Endothelial cell of umbilical vein (primary cell): ENCODE data around the gene PRKAG2.

Experiments
- CTCF ChIP-seq, 2 donors: IDR thresholded peaks; 1 replicate in 1 of 2; 2 replicates in 1 of 2; pipeline ENCODE4 v1.5.1; 2011; ENCODE audit warnings: low read length in 2 of 2, mild to moderate bottlenecking in 2 of 2, moderate library complexity in 2 of 2, control low read depth in 1 of 2, inconsistent platforms in 1 of 2, low read depth in 1 of 2; ENCODE audit not compliant: insufficient read depth in 1 of 2; ENCODE audit errors: extremely low read depth in 1 of 2
- EZH2 ChIP-seq: IDR thresholded peaks from 2 replicates; pipeline ENCODE4 v1.6.1; 2012; ENCODE audit warnings: borderline replicate concordance, low read depth, mild to moderate bottlenecking, moderate library complexity, low read length, inconsistent platforms; ENCODE audit not compliant: severe bottlenecking
- GATA2 ChIP-seq: IDR thresholded peaks from 2 replicates; pipeline ENCODE4 v1.7.0; 2011; ENCODE audit warnings: low read depth, mild to moderate bottlenecking, moderate library complexity, mixed read lengths, low read length; ENCODE audit not compliant: insufficient read length, insufficient read depth
- JUN ChIP-seq: IDR thresholded peaks from 2 replicates; pipeline ENCODE4 v1.6.1; 2011; ENCODE audit warnings: borderline replicate concordance, low read depth; ENCODE audit not compliant: insufficient read length, insufficient read depth
- MAX ChIP-seq: IDR thresholded peaks from 2 replicates; pipeline ENCODE4 v1.6.1; 2011; ENCODE audit not compliant: insufficient read depth, insufficient read length
- POLR2A ChIP-seq: IDR thresholded peaks from 2 replicates; pipeline ENCODE4 v1.6.1; 2012; ENCODE audit warnings: low read depth, mild to moderate bottlenecking, control low read depth, low read length
- POLR2AphosphoS5 ChIP-seq: IDR thresholded peaks from 2 replicates; pipeline ENCODE4 v1.6.1; 2012; ENCODE audit warnings: low read depth, mild to moderate bottlenecking, control low read depth, low read length, moderate library complexity; ENCODE audit not compliant: insufficient read depth

GRCh38 chr7:151732292-151732691 lies 144.6 kb downstream of the PRKAG2 start:
- no peak for TF ChIP-seq POLR2A
- no peak for TF ChIP-seq MAX
- no peak for TF ChIP-seq CTCF (IDR thresholded peaks at IDR 0.05; ENCODE audit: extremely low read depth in 1 of 2, insufficient read depth in 1 of 2, low read depth in 1 of 2, low read length in 2 of 2)
- TF ChIP-seq POLR2AphosphoS5 = no peak
- TF ChIP-seq EZH2 = no peak
- TF ChIP-seq GATA2 = no peak
- no peak for TF ChIP-seq JUN
